ENCODE data around the gene KIF3B.

Gene KIF3B

GRCh38 chr20:32330555-32330897 lies 53.1 kb downstream of the KIF3B start:
- no peak for TF ChIP-seq ZNF274 (IDR thresholded peaks at IDR 0.05; ENCODE audit: low read depth, low read length)
- TF ChIP-seq SUZ12 (IDR thresholded peaks at IDR 0.05; ENCODE audit: extremely low read depth, insufficient read depth, insufficient read length): no peak
- TF ChIP-seq YY1 (IDR thresholded peaks at IDR 0.05; ENCODE audit: insufficient read depth, insufficient read length): no peak
- H3K4me3 ChIP-seq (ENCODE audit: insufficient read length, low read depth): no peak overlapping the region
- no peaks in the 10 kb centered on the region for H3K9me3 ChIP-seq (ENCODE audit: insufficient read depth, low read length)
- no peak for DNase-seq (ENCODE audit: low read depth, low spot score)
- no peaks in the 10 kb centered on the region for H3K4me1 ChIP-seq (ENCODE audit: insufficient read depth, insufficient read length)
- H3K9ac ChIP-seq (ENCODE audit: insufficient read length, low read depth): no peak overlapping the region
- no peaks in the 10 kb centered on the region for H3K27me3 ChIP-seq (ENCODE audit: insufficient read depth, insufficient read length)
- peaks cover 44% of the 10 kb centered on the region for H3K36me3 ChIP-seq (ENCODE audit: insufficient read depth, insufficient read length, low read length)

- Histone ChIP-seq H3K4me3 (ENCODE audit: insufficient read length, low read depth) (no peak overlapping the region), H3K36me3 (ENCODE audit: insufficient read depth, insufficient read length, low read length) (peaks cover 37% of the 10 kb centered on the region), H3K27me3 (ENCODE audit: insufficient read depth, insufficient read length) (no peaks in the 10 kb centered on the region), H3K9ac (ENCODE audit: insufficient read length, low read depth) (no peak overlapping the region), H3K9me3 (ENCODE audit: insufficient read depth, low read length) (no peaks in the 10 kb centered on the region), H3K4me1 (ENCODE audit: insufficient read depth, insufficient read length) (no peaks in the 10 kb centered on the region)
- no peak for TF ChIP-seq ZNF274 (IDR thresholded peaks at IDR 0.05; ENCODE audit: low read depth, low read length)
- TF ChIP-seq SUZ12 (IDR thresholded peaks at IDR 0.05; ENCODE audit: extremely low read depth, insufficient read depth, insufficient read length): no peak
- no peak for TF ChIP-seq YY1 (IDR thresholded peaks at IDR 0.05; ENCODE audit: insufficient read depth, insufficient read length)
- no peak for DNase-seq (ENCODE audit: low read depth, low spot score)
Observed at GRCh38 chr20:32332614-32333013, 55.2 kb downstream of the KIF3B start.

GRCh38 chr20:32333181-32333987 lies 55.9 kb downstream of the KIF3B start:
- no peak overlapping the region for H3K9ac ChIP-seq (ENCODE audit: insufficient read length, low read depth)

GRCh38 chr20:32333988-32334885 lies 56.8 kb downstream of the KIF3B start:
- H3K4me1 ChIP-seq (ENCODE audit: insufficient read depth, insufficient read length): peaks cover 2% of the 10 kb centered on the region
- no peak for DNase-seq (ENCODE audit: low read depth, low spot score)
- no peak overlapping the region for H3K4me3 ChIP-seq (ENCODE audit: insufficient read length, low read depth)
- H3K27me3 ChIP-seq (ENCODE audit: insufficient read depth, insufficient read length): no peaks in the 10 kb centered on the region
- no peaks in the 10 kb centered on the region for H3K9me3 ChIP-seq (ENCODE audit: insufficient read depth, low read length)
- peaks cover 37% of the 10 kb centered on the region for H3K36me3 ChIP-seq (ENCODE audit: insufficient read depth, insufficient read length, low read length)
- TF ChIP-seq SUZ12 (IDR thresholded peaks at IDR 0.05; ENCODE audit: extremely low read depth, insufficient read depth, insufficient read length) (no peak), ZNF274 (IDR thresholded peaks at IDR 0.05; ENCODE audit: low read depth, low read length) (no peak), YY1 (IDR thresholded peaks at IDR 0.05; ENCODE audit: insufficient read depth, insufficient read length) (no peak)
- no peak overlapping the region for H3K9ac ChIP-seq (ENCODE audit: insufficient read length, low read depth)

More at GRCh38 chr20:32333181-32333987, 55.9 kb downstream of the KIF3B start:
- Histone ChIP-seq H3K36me3 (ENCODE audit: insufficient read depth, insufficient read length, low read length) (peaks cover 37% of the 10 kb centered on the region), H3K9me3 (ENCODE audit: insufficient read depth, low read length) (no peaks in the 10 kb centered on the region), H3K4me3 (ENCODE audit: insufficient read length, low read depth) (no peak overlapping the region), H3K4me1 (ENCODE audit: insufficient read depth, insufficient read length) (peaks cover 2% of the 10 kb centered on the region), H3K27me3 (ENCODE audit: insufficient read depth, insufficient read length) (no peaks in the 10 kb centered on the region)
- DNase-seq (ENCODE audit: low read depth, low spot score): no peak
- TF ChIP-seq YY1 (IDR thresholded peaks at IDR 0.05; ENCODE audit: insufficient read depth, insufficient read length): no peak
- TF ChIP-seq ZNF274 (IDR thresholded peaks at IDR 0.05; ENCODE audit: low read depth, low read length): no peak
- no peak for TF ChIP-seq SUZ12 (IDR thresholded peaks at IDR 0.05; ENCODE audit: extremely low read depth, insufficient read depth, insufficient read length)

- peaks cover 12% of the 10 kb centered on the region for H3K36me3 ChIP-seq (ENCODE audit: insufficient read depth, insufficient read length, low read length)
- H3K9ac ChIP-seq (ENCODE audit: insufficient read length, low read depth): no peak overlapping the region
- H3K4me3 ChIP-seq (ENCODE audit: insufficient read length, low read depth): no peak overlapping the region
- H3K27me3 ChIP-seq (ENCODE audit: insufficient read depth, insufficient read length): no peaks in the 10 kb centered on the region
- peaks cover 5% of the 10 kb centered on the region for H3K4me1 ChIP-seq (ENCODE audit: insufficient read depth, insufficient read length)
- no peak for DNase-seq (ENCODE audit: low read depth, low spot score)
- no peaks in the 10 kb centered on the region for H3K9me3 ChIP-seq (ENCODE audit: insufficient read depth, low read length)
- no peak for TF ChIP-seq ZNF274 (IDR thresholded peaks at IDR 0.05; ENCODE audit: low read depth, low read length)
- TF ChIP-seq YY1 (IDR thresholded peaks at IDR 0.05; ENCODE audit: insufficient read depth, insufficient read length): no peak
Observed at GRCh38 chr20:32336918-32337347, 59.5 kb downstream of the KIF3B start.

- no peak for TF ChIP-seq SUZ12 (IDR thresholded peaks at IDR 0.05; ENCODE audit: extremely low read depth, insufficient read depth, insufficient read length)
- TF ChIP-seq YY1 (IDR thresholded peaks at IDR 0.05; ENCODE audit: insufficient read depth, insufficient read length): no peak
- TF ChIP-seq ZNF274 (IDR thresholded peaks at IDR 0.05; ENCODE audit: low read depth, low read length): no peak
- DNase-seq (ENCODE audit: low read depth, low spot score): no peak
- H3K9ac ChIP-seq (ENCODE audit: insufficient read length, low read depth): no peak overlapping the region
Observed at GRCh38 chr20:32337937-32338661, 60.6 kb downstream of the KIF3B start.

More at GRCh38 chr20:32337937-32338661, 60.6 kb downstream of the KIF3B start:
- H3K27me3 ChIP-seq (ENCODE audit: insufficient read depth, insufficient read length): no peaks in the 10 kb centered on the region
- H3K4me3 ChIP-seq (ENCODE audit: insufficient read length, low read depth): no peak overlapping the region
- peaks cover 9% of the 10 kb centered on the region for H3K36me3 ChIP-seq (ENCODE audit: insufficient read depth, insufficient read length, low read length)
- peaks cover 5% of the 10 kb centered on the region for H3K4me1 ChIP-seq (ENCODE audit: insufficient read depth, insufficient read length)
- H3K9me3 ChIP-seq (ENCODE audit: insufficient read depth, low read length): no peaks in the 10 kb centered on the region

Measured in NT2/D1 (cell line).